ENCODE data around the gene ALAS1. TPM values are rescaled to one million over a fixed set of nuclear protein-coding genes. Genes with fewer than 3 reads are reported as not detected.

ALAS1 gene
- total RNA-seq, 4 donors from 2014 or later = 70.1 to 101 (median 84.0) TPM

DNA sequence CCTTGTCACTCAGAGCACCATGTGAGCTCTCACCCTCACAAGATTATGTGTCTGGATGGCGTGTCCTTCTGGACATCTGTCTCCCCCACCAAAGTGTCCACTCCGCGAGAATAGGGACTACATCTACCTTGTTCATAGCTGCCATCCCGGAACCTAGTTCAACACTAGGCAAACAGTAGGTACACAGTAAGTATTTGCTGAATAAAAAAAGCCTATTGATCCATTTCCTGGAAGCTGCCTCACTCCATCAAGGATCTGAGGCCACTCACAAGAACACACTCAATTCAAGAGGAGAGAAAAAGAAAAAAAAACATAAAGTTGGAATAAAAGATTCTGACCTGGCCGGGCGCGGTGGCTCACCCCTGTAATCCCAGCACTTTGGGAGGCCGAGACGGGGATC lies 11.2 kb upstream of the ALAS1 start:
- 95 to 100% methylated on average over 4 to 9 of the region's 9 CpGs for WGBS, 2 donors (ENCODE audit: low coverage in 1 of 2)
- in situ Hi-C loops (cut with MboI; ENCODE audit: low pct_ligation_motif_present in 1 of 4, low pct_unique_long_range_greater_than_20kb in 1 of 4, low sequenced_read_pairs in 3 of 4) = no loop called here

DNA sequence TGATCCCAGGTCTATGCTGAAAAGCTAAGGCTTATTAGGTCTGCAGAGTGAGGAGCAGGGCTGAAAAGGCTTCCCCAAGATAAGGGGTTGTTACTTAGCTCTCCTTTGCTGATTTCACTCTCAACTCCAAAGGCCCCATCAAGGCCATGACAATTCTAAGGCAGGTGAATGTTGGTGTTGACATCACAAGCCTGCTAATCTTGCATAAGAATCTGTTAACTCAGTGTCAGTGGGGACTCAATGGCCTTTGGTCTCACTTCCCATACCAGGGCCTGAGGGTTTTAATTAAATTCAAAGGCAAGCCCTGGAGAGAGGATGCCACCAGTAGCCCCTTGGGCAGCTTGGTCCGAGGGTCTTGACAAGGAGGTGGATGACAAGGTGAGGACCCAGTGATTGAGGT lies 9.4 kb upstream of the ALAS1 start:
- intact Hi-C loops (cut with DNase I; ENCODE audit: low total_unique reads) (no loop called here), in situ Hi-C loops (cut with MboI; ENCODE audit: low pct_ligation_motif_present in 1 of 4, low pct_unique_long_range_greater_than_20kb in 1 of 4, low sequenced_read_pairs in 3 of 4) (no loop called here)
- Histone ChIP-seq H3K27ac (no peak overlapping the region), H3K9me3 (no peaks in the 10 kb centered on the region), H3K27me3 (no peaks in the 10 kb centered on the region), H3K4me1 (peaks cover 0 to 5% (median 1%) of the 10 kb centered on the region in 4 donors), H3K36me3 (no peaks in the 10 kb centered on the region), H3K4me3 (no peak overlapping the region)
- 100% methylated on average over 1 of the region's 1 CpG; no CpG with 5 or more reads in 1 of the 2 donors for WGBS, 2 donors (ENCODE audit: low coverage in 1 of 2)
- DNase-seq = no peak
- TF ChIP-seq POLR2A (IDR thresholded peaks at IDR 0.05) (no peak), EP300 (IDR thresholded peaks at IDR 0.05; ENCODE audit: low read depth) (no peak), POLR2AphosphoS5 (IDR thresholded peaks at IDR 0.05) (no peak)
- TF ChIP-seq, protein P1, sequence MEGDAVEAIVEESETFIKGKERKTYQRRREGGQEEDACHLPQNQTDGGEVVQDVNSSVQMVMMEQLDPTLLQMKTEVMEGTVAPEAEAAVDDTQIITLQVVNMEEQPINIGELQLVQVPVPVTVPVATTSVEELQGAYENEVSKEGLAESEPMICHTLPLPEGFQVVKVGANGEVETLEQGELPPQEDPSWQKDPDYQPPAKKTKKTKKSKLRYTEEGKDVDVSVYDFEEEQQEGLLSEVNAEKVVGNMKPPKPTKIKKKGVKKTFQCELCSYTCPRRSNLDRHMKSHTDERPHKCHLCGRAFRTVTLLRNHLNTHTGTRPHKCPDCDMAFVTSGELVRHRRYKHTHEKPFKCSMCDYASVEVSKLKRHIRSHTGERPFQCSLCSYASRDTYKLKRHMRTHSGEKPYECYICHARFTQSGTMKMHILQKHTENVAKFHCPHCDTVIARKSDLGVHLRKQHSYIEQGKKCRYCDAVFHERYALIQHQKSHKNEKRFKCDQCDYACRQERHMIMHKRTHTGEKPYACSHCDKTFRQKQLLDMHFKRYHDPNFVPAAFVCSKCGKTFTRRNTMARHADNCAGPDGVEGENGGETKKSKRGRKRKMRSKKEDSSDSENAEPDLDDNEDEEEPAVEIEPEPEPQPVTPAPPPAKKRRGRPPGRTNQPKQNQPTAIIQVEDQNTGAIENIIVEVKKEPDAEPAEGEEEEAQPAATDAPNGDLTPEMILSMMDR (IDR thresholded peaks at IDR 0.05) = no peak

More for the DNA sequence above, 11.2 kb upstream of the ALAS1 start:
- Histone ChIP-seq H3K27ac (no peak overlapping the region), H3K9me3 (no peaks in the 10 kb centered on the region), H3K4me1 (peaks cover 0 to 5% (median 1%) of the 10 kb centered on the region in 4 donors), H3K36me3 (no peaks in the 10 kb centered on the region), H3K4me3 (no peak overlapping the region), H3K27me3 (no peaks in the 10 kb centered on the region)
- intact Hi-C loops (cut with DNase I; ENCODE audit: low total_unique reads) = no loop called here
- no peak for DNase-seq
- no peak for TF ChIP-seq POLR2AphosphoS5 (IDR thresholded peaks at IDR 0.05)
- no peak for TF ChIP-seq EP300 (IDR thresholded peaks at IDR 0.05; ENCODE audit: low read depth)
- TF ChIP-seq, protein P1 (IDR thresholded peaks at IDR 0.05) = no peak
- no peak for TF ChIP-seq POLR2A (IDR thresholded peaks at IDR 0.05)

DNA sequence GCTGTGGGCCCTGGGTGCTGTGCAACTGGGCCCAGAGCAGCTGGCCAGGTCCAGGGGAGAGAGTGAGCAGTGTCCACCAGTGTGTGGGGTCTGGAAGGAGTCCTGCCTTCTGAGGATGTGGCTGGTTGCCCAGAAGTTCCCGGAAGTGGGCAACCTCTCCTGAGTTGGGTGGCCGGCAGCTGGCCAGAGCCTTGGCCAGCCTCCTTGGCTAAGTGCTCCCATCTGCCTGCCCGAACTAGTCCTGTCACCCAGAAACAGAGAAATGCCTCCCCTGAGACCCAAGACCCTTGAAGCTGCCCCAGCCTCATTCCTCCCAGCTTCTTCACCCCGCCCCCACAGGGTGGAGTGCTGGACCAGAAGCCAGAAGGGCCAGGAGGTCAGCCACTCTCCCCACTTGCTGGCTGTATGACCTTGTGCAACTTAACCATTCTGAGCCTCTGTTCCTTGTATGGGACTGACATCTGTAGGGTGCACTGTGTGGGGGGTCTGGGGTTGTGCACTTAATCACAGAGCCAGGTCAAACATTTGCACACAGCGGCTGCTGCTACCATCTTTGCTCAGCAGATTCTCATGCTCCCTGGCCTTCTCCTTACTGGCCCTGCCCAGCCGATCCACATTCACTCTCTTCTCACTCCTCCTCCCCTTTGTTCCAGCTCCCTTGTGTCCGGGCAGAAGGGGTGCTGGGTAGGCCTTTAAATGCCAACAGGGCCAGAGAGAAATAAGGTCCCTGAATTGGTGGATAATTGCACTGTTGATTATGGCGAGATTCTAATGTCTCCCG lies 7.5 kb upstream of the ALAS1 start:
- no peak overlapping the region for H3K4me3 ChIP-seq
- no peak for DNase-seq
- peaks cover 0 to 20% (median 1%) of the 10 kb centered on the region in 4 donors for H3K4me1 ChIP-seq
- peak overlapping the region; percentile 29 to 55 (median 38) for H3K27ac ChIP-seq
- TF ChIP-seq EP300 (IDR thresholded peaks at IDR 0.05; ENCODE audit: low read depth) (no peak), POLR2A (IDR thresholded peaks at IDR 0.05) (no peak), POLR2AphosphoS5 (IDR thresholded peaks at IDR 0.05) (no peak)
- TF ChIP-seq, protein P1 (IDR thresholded peaks at IDR 0.05) = no peak
- in situ Hi-C loops (cut with MboI; ENCODE audit: low pct_ligation_motif_present in 1 of 4, low pct_unique_long_range_greater_than_20kb in 1 of 4, low sequenced_read_pairs in 3 of 4) (no loop called here), intact Hi-C loops (cut with DNase I; ENCODE audit: low total_unique reads) (no loop called here)
- no peaks in the 10 kb centered on the region for H3K27me3 ChIP-seq
- H3K9me3 ChIP-seq = no peaks in the 10 kb centered on the region
- no peaks in the 10 kb centered on the region for H3K36me3 ChIP-seq
- 81% methylated on average over 9 of the region's 9 CpGs; no CpG with 5 or more reads in 1 of the 2 donors for WGBS, 2 donors (ENCODE audit: low coverage in 1 of 2)

DNA sequence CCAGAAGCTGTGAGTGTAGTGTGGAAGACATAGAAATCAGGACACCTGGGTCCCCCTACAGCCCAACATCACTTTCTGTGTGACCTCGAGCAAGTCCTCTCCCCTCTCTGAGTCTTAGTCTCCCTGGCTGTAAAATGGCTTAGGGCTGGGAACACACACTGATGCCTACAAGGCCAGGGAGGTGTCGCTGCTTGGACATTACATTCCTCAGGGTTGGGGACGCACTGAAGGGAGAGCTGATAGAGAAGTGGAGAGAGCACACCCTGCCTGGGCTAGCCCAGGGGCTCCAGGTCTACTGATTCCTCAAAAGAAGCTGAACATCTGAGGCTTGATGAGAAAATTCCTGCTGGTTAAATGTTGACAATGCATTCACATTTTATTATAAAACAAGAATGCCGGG lies 6.3 kb upstream of the ALAS1 start:
- H3K4me1 ChIP-seq = peaks cover under 1 to 32% (median 6%) of the 10 kb centered on the region in 4 donors
- no peak overlapping the region for H3K27ac ChIP-seq
- TF ChIP-seq, protein P1 (IDR thresholded peaks at IDR 0.05) = no peak
- TF ChIP-seq POLR2AphosphoS5 (IDR thresholded peaks at IDR 0.05) (no peak), EP300 (IDR thresholded peaks at IDR 0.05; ENCODE audit: low read depth) (no peak), POLR2A (IDR thresholded peaks at IDR 0.05) (no peak)
- H3K36me3 ChIP-seq = no peaks in the 10 kb centered on the region
- intact Hi-C loops (cut with DNase I; ENCODE audit: low total_unique reads) (no loop called here), in situ Hi-C loops (cut with MboI; ENCODE audit: low pct_ligation_motif_present in 1 of 4, low pct_unique_long_range_greater_than_20kb in 1 of 4, low sequenced_read_pairs in 3 of 4) (no loop called here)
- 89% methylated on average over 4 of the region's 4 CpGs; no CpG with 5 or more reads in 1 of the 2 donors for WGBS, 2 donors (ENCODE audit: low coverage in 1 of 2)
- H3K4me3 ChIP-seq = no peak overlapping the region
- H3K9me3 ChIP-seq = no peaks in the 10 kb centered on the region
- no peak for DNase-seq
- no peaks in the 10 kb centered on the region for H3K27me3 ChIP-seq

Data from transverse colon (tissue), 4 donors.